ENCODE measurements around the gene KIAA1755. TPM values are rescaled to one million over a fixed set of nuclear protein-coding genes. Genes with fewer than 3 reads are reported as not detected.

Gene KIAA1755
- total RNA-seq, 1 donor from 2014 or later = 0.22 TPM

GRCh38 chr20:38164069-38164468, 96.5 kb downstream of the KIAA1755 start:
- Histone ChIP-seq H3K4me3 (no peak overlapping the region), H3K9ac (no peak overlapping the region), H3K27me3 (peaks cover 17% of the 10 kb centered on the region), H4K20me1 (ENCODE audit: low read depth) (no peaks in the 10 kb centered on the region), H3K4me2 (no peak overlapping the region), H2AFZ (replicated peaks) (no peak overlapping the region), H3K79me2 (ENCODE audit: low read depth) (no peaks in the 10 kb centered on the region), H3K36me3 (no peaks in the 10 kb centered on the region), H3K9me3 (ENCODE audit: low read depth) (no peaks in the 10 kb centered on the region), H3K4me1 (peaks cover 2% of the 10 kb centered on the region), H3K27ac (no peak overlapping the region), H3F3A (ENCODE audit: low read depth) (no peaks in the 10 kb centered on the region)
- Mint-ChIP-seq H3K36me3 (no peaks in the 10 kb centered on the region), H3K9me3 (no peaks in the 10 kb centered on the region), H3K4me3 (peak overlapping the region; percentile 21), H3K27ac (no peak overlapping the region), H3K4me1 (peaks cover 12% of the 10 kb centered on the region), H3K27me3 (ENCODE audit: insufficient read depth, low read depth) (peaks cover 10% of the 10 kb centered on the region)
- no peak for TF ChIP-seq EZH2 (IDR thresholded peaks at IDR 0.05)
- TF ChIP-seq CTCF (IDR thresholded peaks at IDR 0.05) = no peak
- no peak for TF ChIP-seq EZH2phosphoT487 (IDR thresholded peaks at IDR 0.05)
- DNase-seq (ENCODE audit: low spot score) = no peak

- TF ChIP-seq EZH2phosphoT487 (IDR thresholded peaks at IDR 0.05) (no peak), CTCF (IDR thresholded peaks at IDR 0.05) (no peak), EZH2 (IDR thresholded peaks at IDR 0.05) (no peak)
- Mint-ChIP-seq H3K27me3 (ENCODE audit: insufficient read depth, low read depth) (peaks cover 13% of the 10 kb centered on the region), H3K4me3 (no peak overlapping the region), H3K9me3 (no peaks in the 10 kb centered on the region), H3K36me3 (no peaks in the 10 kb centered on the region), H3K27ac (no peak overlapping the region), H3K4me1 (peaks cover 15% of the 10 kb centered on the region)
- no peak for DNase-seq (ENCODE audit: low spot score)
- Histone ChIP-seq H3K9ac (no peak overlapping the region), H3K4me2 (no peak overlapping the region), H3K79me2 (ENCODE audit: low read depth) (no peaks in the 10 kb centered on the region), H3K27ac (no peak overlapping the region), H3K4me3 (no peak overlapping the region), H4K20me1 (ENCODE audit: low read depth) (no peaks in the 10 kb centered on the region), H2AFZ (replicated peaks) (no peak overlapping the region), H3K27me3 (peaks cover 17% of the 10 kb centered on the region), H3K9me3 (ENCODE audit: low read depth) (no peaks in the 10 kb centered on the region), H3F3A (ENCODE audit: low read depth) (no peaks in the 10 kb centered on the region), H3K36me3 (no peaks in the 10 kb centered on the region), H3K4me1 (peaks cover 8% of the 10 kb centered on the region)
Observed at GRCh38 chr20:38162878-38163875, 97.4 kb downstream of the KIAA1755 start.

GRCh38 chr20:38162149-38162548, 98.4 kb downstream of the KIAA1755 start:
- no peak overlapping the region for H3K4me2 ChIP-seq
- no peaks in the 10 kb centered on the region for H3K36me3 ChIP-seq

More at GRCh38 chr20:38162149-38162548, 98.4 kb downstream of the KIAA1755 start:
- Histone ChIP-seq H3K4me3 (no peak overlapping the region), H2AFZ (replicated peaks) (no peak overlapping the region), H3K27ac (no peak overlapping the region), H4K20me1 (ENCODE audit: low read depth) (no peaks in the 10 kb centered on the region), H3K9ac (no peak overlapping the region), H3K9me3 (ENCODE audit: low read depth) (no peaks in the 10 kb centered on the region), H3F3A (ENCODE audit: low read depth) (no peaks in the 10 kb centered on the region), H3K79me2 (ENCODE audit: low read depth) (no peaks in the 10 kb centered on the region), H3K4me1 (peaks cover 8% of the 10 kb centered on the region), H3K27me3 (peaks cover 17% of the 10 kb centered on the region)
- no peaks in the 10 kb centered on the region for H3K9me3 Mint-ChIP-seq
- peaks cover 11% of the 10 kb centered on the region for H3K27me3 Mint-ChIP-seq (ENCODE audit: insufficient read depth, low read depth)
- H3K4me1 Mint-ChIP-seq = peaks cover 15% of the 10 kb centered on the region
- TF ChIP-seq CTCF (IDR thresholded peaks at IDR 0.05) (no peak), EZH2phosphoT487 (IDR thresholded peaks at IDR 0.05) (no peak), EZH2 (IDR thresholded peaks at IDR 0.05) (no peak)
- no peak for DNase-seq (ENCODE audit: low spot score)
- H3K36me3 Mint-ChIP-seq = no peaks in the 10 kb centered on the region
- H3K4me3 Mint-ChIP-seq = no peak overlapping the region
- no peak overlapping the region for H3K27ac Mint-ChIP-seq

Data from neural progenitor cell (in vitro differentiated cells).